ENCODE measurements around the gene LUZP2.
"Not testable (repeated sequence)": the region's sequence is repeated elsewhere in the genome, so short reads cannot be mapped to it uniquely, and the experiment has no call there.

Gene LUZP2

GRCh38 chr11:24890426-24890825, 393.6 kb downstream of the LUZP2 start:
- no peaks in the 10 kb centered on the region for H3K27me3 ChIP-seq (ENCODE audit: insufficient read depth, low read depth, severe bottlenecking)
- no peak for DNase-seq
- H3K9me3 ChIP-seq (ENCODE audit: severe bottlenecking) = no peaks in the 10 kb centered on the region
- no peak overlapping the region for H3K27ac ChIP-seq
- H3K36me3 ChIP-seq = no peaks in the 10 kb centered on the region
- no peak overlapping the region for H3K4me3 ChIP-seq (ENCODE audit: low read depth, low read length)
- TF ChIP-seq, protein P1, sequence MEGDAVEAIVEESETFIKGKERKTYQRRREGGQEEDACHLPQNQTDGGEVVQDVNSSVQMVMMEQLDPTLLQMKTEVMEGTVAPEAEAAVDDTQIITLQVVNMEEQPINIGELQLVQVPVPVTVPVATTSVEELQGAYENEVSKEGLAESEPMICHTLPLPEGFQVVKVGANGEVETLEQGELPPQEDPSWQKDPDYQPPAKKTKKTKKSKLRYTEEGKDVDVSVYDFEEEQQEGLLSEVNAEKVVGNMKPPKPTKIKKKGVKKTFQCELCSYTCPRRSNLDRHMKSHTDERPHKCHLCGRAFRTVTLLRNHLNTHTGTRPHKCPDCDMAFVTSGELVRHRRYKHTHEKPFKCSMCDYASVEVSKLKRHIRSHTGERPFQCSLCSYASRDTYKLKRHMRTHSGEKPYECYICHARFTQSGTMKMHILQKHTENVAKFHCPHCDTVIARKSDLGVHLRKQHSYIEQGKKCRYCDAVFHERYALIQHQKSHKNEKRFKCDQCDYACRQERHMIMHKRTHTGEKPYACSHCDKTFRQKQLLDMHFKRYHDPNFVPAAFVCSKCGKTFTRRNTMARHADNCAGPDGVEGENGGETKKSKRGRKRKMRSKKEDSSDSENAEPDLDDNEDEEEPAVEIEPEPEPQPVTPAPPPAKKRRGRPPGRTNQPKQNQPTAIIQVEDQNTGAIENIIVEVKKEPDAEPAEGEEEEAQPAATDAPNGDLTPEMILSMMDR (IDR thresholded peaks at IDR 0.05; ENCODE audit: low read depth, low read length) = no peak

GRCh38 chr11:24891845-24892492, 395.1 kb downstream of the LUZP2 start:
- not testable (repeated sequence) for H3K36me3 ChIP-seq; H3K27ac ChIP-seq; H3K4me3 ChIP-seq (ENCODE audit: low read depth, low read length); DNase-seq; H3K27me3 ChIP-seq (ENCODE audit: insufficient read depth, low read depth, severe bottlenecking); H3K9me3 ChIP-seq (ENCODE audit: severe bottlenecking)

- TF ChIP-seq, protein P1 (IDR thresholded peaks at IDR 0.05; ENCODE audit: low read depth, low read length) = no peak
- H3K4me3 ChIP-seq (ENCODE audit: low read depth, low read length) = no peak overlapping the region
- no peak overlapping the region for H3K27ac ChIP-seq
- no peaks in the 10 kb centered on the region for H3K9me3 ChIP-seq (ENCODE audit: severe bottlenecking)
- no peaks in the 10 kb centered on the region for H3K36me3 ChIP-seq
- H3K27me3 ChIP-seq (ENCODE audit: insufficient read depth, low read depth, severe bottlenecking) = no peaks in the 10 kb centered on the region
- no peak for DNase-seq
Measured at GRCh38 chr11:24896118-24896835, 399.4 kb downstream of the LUZP2 start.

DNA sequence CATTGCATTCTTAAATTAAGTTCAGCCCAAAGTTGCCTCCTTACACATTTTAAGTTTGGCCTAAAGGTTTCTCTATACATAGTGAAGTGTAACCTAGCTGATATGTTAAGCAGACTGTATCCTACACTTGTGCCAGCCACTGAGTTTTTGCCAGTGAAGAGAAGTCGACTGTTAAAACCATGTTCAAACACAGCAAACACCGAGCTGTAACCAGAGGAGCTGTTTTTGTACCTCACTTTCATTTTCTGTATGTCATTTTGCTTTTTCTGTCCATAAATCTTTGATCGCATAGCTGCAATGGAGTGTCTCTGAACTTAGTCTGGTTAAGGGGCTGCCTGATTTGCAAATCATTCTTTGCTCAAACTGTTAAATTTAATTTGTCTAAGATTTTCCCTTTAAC, 403.7 kb downstream of the LUZP2 start:
- H3K9me3 ChIP-seq (ENCODE audit: severe bottlenecking) = no peaks in the 10 kb centered on the region
- no peak overlapping the region for H3K4me3 ChIP-seq (ENCODE audit: low read depth, low read length)
- H3K27ac ChIP-seq = no peak overlapping the region
- DNase-seq = no peak
- TF ChIP-seq, protein P1 (IDR thresholded peaks at IDR 0.05; ENCODE audit: low read depth, low read length) = no peak
- H3K36me3 ChIP-seq = no peaks in the 10 kb centered on the region
- H3K27me3 ChIP-seq (ENCODE audit: insufficient read depth, low read depth, severe bottlenecking) = no peaks in the 10 kb centered on the region

- no peak overlapping the region for H3K27ac ChIP-seq
Measured at GRCh38 chr11:24900960-24901549, 404.2 kb downstream of the LUZP2 start.

DNA sequence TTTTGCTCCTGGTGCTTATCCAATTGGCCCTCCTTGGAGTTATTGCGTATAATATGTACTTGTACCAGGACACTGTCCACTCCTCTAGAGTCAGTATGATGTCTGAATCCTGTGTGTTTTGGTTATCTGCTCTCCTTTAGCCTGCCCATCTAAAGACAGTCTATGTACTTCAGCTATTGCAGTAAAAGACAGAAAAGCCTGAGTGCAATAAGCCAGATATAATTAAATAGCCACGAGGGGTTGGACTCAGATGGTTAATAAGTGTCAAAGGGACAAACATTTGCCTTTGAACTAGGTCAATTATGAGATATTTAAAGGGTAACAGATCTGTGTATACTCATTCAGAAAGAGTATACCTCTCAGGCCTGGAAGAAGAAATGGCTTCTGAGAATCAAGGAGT, 406.7 kb downstream of the LUZP2 start:
- H3K36me3 ChIP-seq = no peaks in the 10 kb centered on the region
- no peak for DNase-seq
- no peak overlapping the region for H3K27ac ChIP-seq
- no peaks in the 10 kb centered on the region for H3K27me3 ChIP-seq (ENCODE audit: insufficient read depth, low read depth, severe bottlenecking)
- TF ChIP-seq, protein P1 (IDR thresholded peaks at IDR 0.05; ENCODE audit: low read depth, low read length) = no peak
- no peak overlapping the region for H3K4me3 ChIP-seq (ENCODE audit: low read depth, low read length)
- H3K9me3 ChIP-seq (ENCODE audit: severe bottlenecking) = no peaks in the 10 kb centered on the region

More at GRCh38 chr11:24900960-24901549, 404.2 kb downstream of the LUZP2 start:
- no peaks in the 10 kb centered on the region for H3K36me3 ChIP-seq
- TF ChIP-seq, protein P1 (IDR thresholded peaks at IDR 0.05; ENCODE audit: low read depth, low read length) = no peak
- no peaks in the 10 kb centered on the region for H3K9me3 ChIP-seq (ENCODE audit: severe bottlenecking)
- DNase-seq = no peak
- no peak overlapping the region for H3K4me3 ChIP-seq (ENCODE audit: low read depth, low read length)
- no peaks in the 10 kb centered on the region for H3K27me3 ChIP-seq (ENCODE audit: insufficient read depth, low read depth, severe bottlenecking)
